Activated T-helper 17 cell treated with anti-CD3 and anti-CD28 coated beads, Interleukin-2, amount 50 U/mL, for 72 hours (primary cell): ENCODE data around the gene SKOR1. TPM values are rescaled to one million over a fixed set of nuclear protein-coding genes. Genes with fewer than 3 reads are reported as not detected.

Source experiments
- ATAC-seq: fragments of 150-1000 bp; cut with Tn5 transposase; replicated peaks from 2 replicates; pipeline ENCODE4 v1.10.0; 2021; ENCODE audit warnings: mild to moderate bottlenecking, moderate library complexity
- H3K27ac Mint-ChIP-seq: one replicate; pipeline ENCODE4 v1.8.0; 2022; ENCODE audit warnings: mixed read lengths
- H3K27me3 Mint-ChIP-seq: one replicate; pipeline ENCODE4 v1.8.0; 2022; ENCODE audit warnings: mixed read lengths
- H3K36me3 Mint-ChIP-seq: one replicate; pipeline ENCODE4 v1.8.0; 2022; ENCODE audit warnings: low read depth, mild to moderate bottlenecking, mixed read lengths
- H3K4me1 Mint-ChIP-seq: one replicate; pipeline ENCODE4 v1.8.0; 2022; ENCODE audit warnings: mixed read lengths
- H3K4me3 Mint-ChIP-seq: one replicate; pipeline ENCODE4 v1.8.0; 2022; ENCODE audit warnings: mild to moderate bottlenecking, mixed read lengths
- H3K9me3 Mint-ChIP-seq: one replicate; pipeline ENCODE4 v1.8.0; 2022; ENCODE audit warnings: mixed read lengths
- total RNA-seq, 2 donors: library from RNA; stranded (reverse); gene quantifications; one replicate each; pipeline ENCODE4 v1.2.3, GENCODE V29; 2022

Gene SKOR1
- total RNA-seq, 2 donors from 2014 or later: 0.08 to 0.13 TPM

DNA sequence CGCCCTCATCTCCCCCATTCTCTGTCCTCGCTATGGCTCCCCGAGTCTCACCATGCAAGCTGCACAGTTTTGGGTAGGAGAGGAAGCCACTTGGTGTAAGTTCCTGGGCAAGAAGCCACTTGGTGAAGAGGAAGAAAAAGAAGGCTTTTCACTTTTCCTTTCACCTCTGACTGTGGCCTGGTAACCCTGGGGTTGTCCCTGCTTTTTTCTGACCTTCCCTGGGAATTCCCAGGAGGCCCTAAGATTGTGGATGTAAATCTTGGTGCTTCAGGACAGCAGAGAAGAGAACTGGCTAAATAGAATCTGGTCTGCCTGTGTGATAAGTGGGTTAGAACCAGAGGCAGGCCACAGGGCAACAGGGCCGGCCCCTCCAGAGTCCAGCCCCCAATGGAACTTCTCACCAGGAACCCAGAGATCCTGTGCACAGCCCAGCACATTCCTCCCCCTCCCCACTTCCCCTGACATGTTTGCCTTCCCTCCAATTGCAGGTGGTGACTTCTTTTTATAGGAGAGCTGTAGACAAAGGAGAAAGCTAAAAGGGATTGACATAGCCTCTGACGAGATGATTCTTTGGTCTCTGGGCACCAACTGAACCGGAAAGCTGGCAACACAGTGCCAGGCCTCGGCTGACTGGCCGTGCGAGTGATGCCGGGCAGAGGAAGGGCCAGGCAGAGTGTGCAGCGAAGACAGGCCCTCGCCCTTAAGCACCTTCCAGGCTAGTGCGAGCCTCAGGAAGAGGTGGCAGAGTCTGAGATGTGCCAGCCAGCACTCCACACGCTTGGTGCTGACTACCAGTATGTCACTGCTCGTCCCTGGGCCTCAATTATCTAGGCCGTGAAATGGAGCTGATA lies 19.4 kb upstream of the SKOR1 start:
- no peak for ATAC-seq
- Mint-ChIP-seq H3K27ac (no peak overlapping the region), H3K4me1 (no peaks in the 10 kb centered on the region), H3K9me3 (no peaks in the 10 kb centered on the region), H3K36me3 (peaks cover 5% of the 10 kb centered on the region), H3K4me3 (no peak overlapping the region), H3K27me3 (no peaks in the 10 kb centered on the region)

DNA sequence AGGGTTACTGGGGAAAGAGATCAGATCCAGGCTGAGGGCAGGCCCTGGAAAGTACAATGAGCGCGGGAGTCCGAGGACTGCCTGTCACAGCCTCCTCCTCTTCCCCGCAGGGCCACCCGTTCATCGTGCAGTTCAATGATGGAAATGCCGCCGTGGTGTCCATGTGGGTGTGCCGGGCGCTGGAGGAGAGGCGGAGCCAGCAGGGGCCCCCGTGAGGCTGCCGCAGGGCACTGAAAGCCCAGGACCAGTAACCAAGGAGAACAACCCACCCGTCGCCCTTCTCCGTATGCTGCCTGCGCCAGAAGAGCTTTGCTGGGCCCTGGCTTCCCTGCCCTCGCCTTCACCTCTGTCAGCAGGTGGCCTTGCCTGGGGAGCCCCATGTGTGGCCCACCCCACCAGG lies 18.8 kb upstream of the SKOR1 start:
- peaks cover 5% of the 10 kb centered on the region for H3K36me3 Mint-ChIP-seq
- no peak for ATAC-seq
- H3K4me1 Mint-ChIP-seq: no peaks in the 10 kb centered on the region
- no peak overlapping the region for H3K27ac Mint-ChIP-seq
- no peaks in the 10 kb centered on the region for H3K27me3 Mint-ChIP-seq
- no peak overlapping the region for H3K4me3 Mint-ChIP-seq
- no peaks in the 10 kb centered on the region for H3K9me3 Mint-ChIP-seq

DNA sequence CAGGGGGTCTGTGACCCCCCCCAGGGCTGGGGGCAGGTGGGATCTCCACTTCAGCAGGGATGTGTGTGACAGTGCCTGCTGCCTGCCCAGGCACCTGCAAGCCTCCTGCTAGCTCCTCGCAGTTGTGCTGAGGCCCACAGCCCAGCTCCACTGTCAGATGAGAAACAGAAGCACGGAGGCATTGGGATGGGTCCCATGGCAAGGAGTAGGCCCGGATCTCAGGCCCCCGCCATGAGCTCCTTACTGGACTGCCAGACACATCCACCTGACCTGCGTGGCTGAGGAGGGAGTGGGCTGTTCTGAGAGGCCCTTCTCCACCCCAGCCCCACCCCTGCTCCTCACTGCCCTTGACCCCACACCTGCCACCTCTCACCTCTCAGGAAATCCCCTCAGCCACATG lies 18.2 kb upstream of the SKOR1 start:
- no peaks in the 10 kb centered on the region for H3K9me3 Mint-ChIP-seq
- H3K27me3 Mint-ChIP-seq: no peaks in the 10 kb centered on the region
- peaks cover 5% of the 10 kb centered on the region for H3K36me3 Mint-ChIP-seq
- no peak overlapping the region for H3K4me3 Mint-ChIP-seq
- H3K4me1 Mint-ChIP-seq: no peaks in the 10 kb centered on the region
- H3K27ac Mint-ChIP-seq: no peak overlapping the region
- no peak for ATAC-seq

DNA sequence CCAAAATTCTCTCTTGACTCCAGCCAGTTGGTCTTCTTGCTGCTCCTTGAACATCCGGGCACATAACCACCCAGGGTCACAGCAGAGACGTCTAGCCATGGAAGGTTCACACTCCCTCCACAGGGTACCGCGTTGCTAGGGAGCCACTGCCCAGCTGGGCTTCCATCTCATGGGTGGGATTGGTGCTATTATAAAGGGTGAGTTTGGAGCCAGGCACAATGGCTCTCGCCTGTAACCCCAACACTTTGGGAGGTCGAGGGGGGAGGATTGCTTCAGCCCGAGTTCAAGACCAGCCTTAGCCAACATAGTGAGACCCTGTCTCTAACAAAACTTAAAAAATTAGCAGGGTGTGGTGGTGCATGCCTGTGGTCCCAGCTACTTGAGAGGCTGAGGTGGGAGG lies 17.5 kb upstream of the SKOR1 start:
- H3K4me3 Mint-ChIP-seq: no peak overlapping the region
- H3K9me3 Mint-ChIP-seq: no peaks in the 10 kb centered on the region

DNA sequence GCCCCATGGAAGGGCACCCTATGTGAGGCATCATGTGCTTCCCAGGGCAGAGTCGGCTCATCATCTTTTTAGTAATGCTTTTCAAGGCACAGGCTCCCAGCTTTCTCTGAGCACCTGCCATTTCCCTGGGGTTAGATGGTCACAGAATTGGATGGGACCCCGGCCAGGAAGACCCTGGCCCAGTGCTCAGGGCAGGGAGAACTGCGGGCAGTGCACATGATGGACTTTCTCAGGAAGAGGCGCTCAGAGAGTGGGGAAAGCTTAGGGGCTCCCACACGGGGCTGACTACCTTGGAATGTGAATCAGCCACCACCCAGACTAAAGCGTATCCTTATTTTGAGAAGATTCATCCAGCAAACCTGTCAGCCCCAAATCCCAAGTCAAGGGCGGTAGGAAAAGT lies 16.5 kb upstream of the SKOR1 start:
- Mint-ChIP-seq H3K27ac (no peak overlapping the region), H3K27me3 (no peaks in the 10 kb centered on the region), H3K4me3 (no peak overlapping the region), H3K4me1 (no peaks in the 10 kb centered on the region), H3K36me3 (peaks cover 5% of the 10 kb centered on the region), H3K9me3 (no peaks in the 10 kb centered on the region)
- no peak for ATAC-seq

More for the DNA sequence above, 17.5 kb upstream of the SKOR1 start:
- peaks cover 5% of the 10 kb centered on the region for H3K36me3 Mint-ChIP-seq
- no peak for ATAC-seq
- H3K27me3 Mint-ChIP-seq: no peaks in the 10 kb centered on the region
- no peaks in the 10 kb centered on the region for H3K4me1 Mint-ChIP-seq
- no peak overlapping the region for H3K27ac Mint-ChIP-seq

DNA sequence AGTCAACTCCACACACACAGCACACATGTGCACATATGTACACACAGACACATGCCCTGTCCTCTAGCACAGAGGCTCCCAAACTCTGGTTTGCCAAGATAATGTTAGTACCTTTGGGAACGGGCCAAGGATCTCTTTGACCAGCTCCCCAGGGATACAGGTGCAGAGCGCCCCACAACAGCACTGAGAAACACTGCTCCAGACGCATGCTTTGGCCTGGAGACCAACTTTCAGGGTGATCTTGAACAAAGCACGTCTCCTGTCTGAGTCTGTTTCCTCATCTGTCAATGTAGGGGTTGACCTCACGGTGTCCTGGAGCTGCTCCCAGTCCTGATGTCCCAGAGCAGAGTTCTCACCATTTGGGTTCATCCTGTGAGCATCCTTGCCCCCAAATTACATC lies 15.9 kb upstream of the SKOR1 start:
- Mint-ChIP-seq H3K4me1 (no peaks in the 10 kb centered on the region), H3K36me3 (peaks cover 5% of the 10 kb centered on the region), H3K27me3 (no peaks in the 10 kb centered on the region), H3K4me3 (no peak overlapping the region), H3K9me3 (no peaks in the 10 kb centered on the region), H3K27ac (no peak overlapping the region)
- no peak for ATAC-seq

DNA sequence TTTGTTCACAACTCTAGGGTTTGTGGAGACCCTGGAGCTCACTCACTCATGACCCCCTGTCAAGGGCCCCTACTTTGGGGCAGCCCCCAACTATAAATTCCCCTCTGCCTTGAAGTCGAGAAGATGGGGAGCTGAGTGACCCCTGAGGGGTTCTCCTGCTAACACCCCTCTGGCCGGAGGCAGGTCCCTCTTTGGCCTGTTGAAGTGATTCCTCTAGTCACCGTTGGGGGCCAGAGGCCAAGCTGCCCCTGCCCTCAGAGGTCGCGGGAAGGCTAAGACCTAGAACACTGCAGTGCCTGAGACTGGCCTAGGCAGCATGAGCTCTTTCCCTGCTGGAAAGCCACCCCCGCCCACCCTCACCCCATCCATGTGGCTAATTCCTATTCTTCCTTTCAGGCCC lies 15.4 kb upstream of the SKOR1 start:
- Mint-ChIP-seq H3K4me1 (no peaks in the 10 kb centered on the region), H3K4me3 (no peak overlapping the region), H3K27ac (no peak overlapping the region), H3K9me3 (no peaks in the 10 kb centered on the region), H3K27me3 (no peaks in the 10 kb centered on the region), H3K36me3 (peaks cover 5% of the 10 kb centered on the region)
- no peak for ATAC-seq

DNA sequence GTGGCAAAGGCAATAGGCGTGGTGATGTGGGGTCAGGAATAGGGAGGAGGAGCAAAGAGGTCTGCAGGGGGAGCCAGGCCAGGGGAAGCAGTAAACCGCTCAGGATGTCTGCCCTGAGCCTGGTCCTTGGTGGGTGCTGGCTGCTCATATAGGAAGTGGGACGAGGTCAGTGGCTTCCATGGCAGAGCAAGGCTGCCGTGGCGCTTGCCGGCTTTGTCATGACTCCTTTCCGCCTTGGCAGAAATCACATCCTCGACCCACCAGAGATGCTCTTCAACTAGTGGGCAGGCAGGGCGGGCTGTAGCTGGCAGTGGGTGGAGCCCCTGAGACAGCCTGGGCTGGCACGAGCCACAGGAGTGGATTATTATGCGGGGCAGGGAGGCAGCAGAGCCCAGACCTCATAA lies 13.1 kb upstream of the SKOR1 start:
- Mint-ChIP-seq H3K4me1 (no peaks in the 10 kb centered on the region), H3K4me3 (no peak overlapping the region), H3K36me3 (peaks cover 5% of the 10 kb centered on the region), H3K27me3 (peaks cover 13% of the 10 kb centered on the region), H3K9me3 (no peaks in the 10 kb centered on the region), H3K27ac (peak overlapping the region; percentile 17)
- no peak for ATAC-seq

DNA sequence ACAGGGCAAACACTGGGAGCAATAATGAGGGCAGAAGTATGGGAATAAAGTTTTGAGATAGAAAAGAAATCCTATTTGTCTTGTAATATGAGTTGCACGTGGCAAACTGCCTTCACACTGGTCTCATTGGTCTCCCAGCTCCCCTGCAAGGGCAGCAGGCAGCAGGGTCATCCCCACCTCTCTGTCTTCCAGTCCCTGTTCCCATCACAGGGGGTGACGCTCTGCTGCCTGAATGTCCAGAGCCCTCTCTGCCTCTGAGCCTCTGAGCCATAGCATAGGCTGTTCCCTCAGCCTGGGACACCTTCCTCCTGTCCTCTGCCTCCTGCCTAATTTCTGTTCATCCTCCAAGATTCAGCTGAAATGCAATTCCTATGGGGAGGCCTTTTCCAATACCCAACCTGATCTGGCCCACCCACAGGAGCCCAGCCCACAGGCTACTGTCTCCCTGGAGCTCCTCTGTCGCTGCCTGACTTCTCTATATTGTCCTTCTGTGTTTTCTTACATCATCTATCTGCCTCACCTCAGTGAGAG lies 12.1 kb upstream of the SKOR1 start:
- peaks cover 16% of the 10 kb centered on the region for H3K27me3 Mint-ChIP-seq
- no peak for ATAC-seq
- H3K4me3 Mint-ChIP-seq: no peak overlapping the region
- no peaks in the 10 kb centered on the region for H3K36me3 Mint-ChIP-seq
- no peak overlapping the region for H3K27ac Mint-ChIP-seq
- no peaks in the 10 kb centered on the region for H3K4me1 Mint-ChIP-seq
- no peaks in the 10 kb centered on the region for H3K9me3 Mint-ChIP-seq

DNA sequence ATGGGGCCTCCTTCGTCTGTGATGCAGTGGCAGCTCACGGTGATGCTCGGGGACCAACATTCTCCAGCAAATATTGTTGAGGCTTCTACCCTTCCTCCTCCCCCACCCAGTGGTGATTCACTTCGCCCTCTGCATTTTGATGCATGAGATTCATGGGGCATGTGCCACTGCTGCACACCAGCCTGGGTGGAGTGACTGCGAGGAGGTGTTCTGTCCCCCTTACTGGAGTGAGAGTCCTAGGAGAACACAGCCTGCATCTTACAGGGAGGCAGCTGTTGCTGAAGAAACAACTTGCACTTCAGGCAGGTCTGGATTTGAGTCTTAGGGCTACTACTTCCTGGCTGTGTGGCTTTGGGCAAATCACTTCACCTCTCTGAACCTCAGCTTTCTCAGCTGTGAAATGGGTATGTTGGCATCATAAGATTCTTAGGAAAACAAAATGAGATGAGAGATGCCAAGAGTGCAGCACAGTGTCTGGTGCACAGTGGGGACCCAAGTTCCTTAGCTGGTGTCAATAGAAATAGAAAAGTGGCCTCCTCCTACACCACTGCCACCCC lies 10.2 kb upstream of the SKOR1 start:
- ATAC-seq: no peak
- H3K27ac Mint-ChIP-seq: no peak overlapping the region
- no peaks in the 10 kb centered on the region for H3K36me3 Mint-ChIP-seq

DNA sequence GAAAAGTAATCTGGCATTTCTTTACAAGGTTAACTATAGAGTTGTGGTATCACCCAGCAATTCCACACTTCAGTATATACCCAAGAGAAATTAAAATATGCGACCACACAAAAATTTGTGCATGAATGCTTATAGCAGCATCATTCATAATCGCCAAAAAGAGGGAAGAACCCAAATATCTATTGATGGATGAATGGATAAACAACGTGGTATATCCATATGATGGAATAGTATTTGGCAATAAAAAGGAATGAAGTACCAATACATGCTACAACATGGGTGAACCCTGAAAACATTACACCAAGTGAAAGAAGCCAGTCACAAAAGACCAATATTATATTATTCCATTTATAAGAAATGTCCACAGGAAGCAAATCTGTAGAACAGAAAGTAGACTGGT lies 8.6 kb upstream of the SKOR1 start:
- peaks cover 43% of the 10 kb centered on the region for H3K27me3 Mint-ChIP-seq
- no peak overlapping the region for H3K4me3 Mint-ChIP-seq
- no peak overlapping the region for H3K27ac Mint-ChIP-seq
- no peak for ATAC-seq
- H3K36me3 Mint-ChIP-seq: peaks cover 5% of the 10 kb centered on the region
- no peaks in the 10 kb centered on the region for H3K9me3 Mint-ChIP-seq
- peaks cover 4% of the 10 kb centered on the region for H3K4me1 Mint-ChIP-seq

More for the DNA sequence above, 10.2 kb upstream of the SKOR1 start:
- Mint-ChIP-seq H3K9me3 (no peaks in the 10 kb centered on the region), H3K4me3 (no peak overlapping the region), H3K27me3 (peaks cover 27% of the 10 kb centered on the region), H3K4me1 (no peaks in the 10 kb centered on the region)

DNA sequence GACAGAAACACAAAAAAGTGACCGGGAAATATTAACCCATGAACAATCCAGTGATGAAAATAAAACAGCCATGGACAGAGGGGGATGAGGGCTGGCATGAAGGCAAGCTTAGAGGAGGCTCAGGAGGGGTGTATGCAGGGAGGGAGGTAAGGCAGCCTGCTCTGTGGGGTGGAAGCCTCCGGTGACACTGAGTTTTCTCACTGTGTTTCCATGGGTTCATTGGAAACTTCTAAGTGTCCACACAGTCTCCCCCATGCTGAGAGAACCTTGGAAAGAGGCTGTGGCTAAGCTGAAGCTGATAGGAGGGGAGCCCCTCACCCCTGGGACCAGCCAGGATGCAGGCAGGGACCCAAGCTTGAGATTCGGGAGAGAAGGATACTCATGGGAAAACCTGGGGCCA lies 6.8 kb upstream of the SKOR1 start:
- H3K4me1 Mint-ChIP-seq: peaks cover 10% of the 10 kb centered on the region
- H3K27me3 Mint-ChIP-seq: peaks cover 52% of the 10 kb centered on the region
- ATAC-seq: no peak
- H3K27ac Mint-ChIP-seq: no peak overlapping the region
- no peaks in the 10 kb centered on the region for H3K9me3 Mint-ChIP-seq
- H3K36me3 Mint-ChIP-seq: peaks cover 9% of the 10 kb centered on the region
- no peak overlapping the region for H3K4me3 Mint-ChIP-seq

DNA sequence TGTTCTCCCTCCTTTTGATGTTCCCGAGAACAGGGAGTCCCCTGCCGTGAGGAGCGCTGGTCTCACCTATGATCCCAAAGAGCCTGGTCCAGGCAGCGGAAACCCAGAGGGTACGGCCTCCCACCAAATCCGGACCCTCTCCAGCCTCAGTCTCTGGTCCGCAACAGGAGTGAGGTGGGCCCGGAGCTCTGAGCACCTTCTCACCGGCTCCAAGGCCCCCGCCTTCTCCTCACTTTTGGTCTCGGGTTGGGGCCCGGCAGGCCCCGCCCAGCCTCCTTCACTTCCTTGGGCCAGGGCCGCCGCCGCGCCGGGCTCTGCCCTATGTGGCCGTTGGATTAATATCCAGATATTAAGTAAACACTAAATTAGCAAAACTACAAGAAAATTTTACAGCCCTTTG lies 5.7 kb upstream of the SKOR1 start:
- Mint-ChIP-seq H3K4me3 (no peak overlapping the region), H3K4me1 (peaks cover 19% of the 10 kb centered on the region), H3K9me3 (no peaks in the 10 kb centered on the region), H3K27ac (no peak overlapping the region), H3K27me3 (peaks cover 61% of the 10 kb centered on the region), H3K36me3 (peaks cover 18% of the 10 kb centered on the region)
- no peak for ATAC-seq

DNA sequence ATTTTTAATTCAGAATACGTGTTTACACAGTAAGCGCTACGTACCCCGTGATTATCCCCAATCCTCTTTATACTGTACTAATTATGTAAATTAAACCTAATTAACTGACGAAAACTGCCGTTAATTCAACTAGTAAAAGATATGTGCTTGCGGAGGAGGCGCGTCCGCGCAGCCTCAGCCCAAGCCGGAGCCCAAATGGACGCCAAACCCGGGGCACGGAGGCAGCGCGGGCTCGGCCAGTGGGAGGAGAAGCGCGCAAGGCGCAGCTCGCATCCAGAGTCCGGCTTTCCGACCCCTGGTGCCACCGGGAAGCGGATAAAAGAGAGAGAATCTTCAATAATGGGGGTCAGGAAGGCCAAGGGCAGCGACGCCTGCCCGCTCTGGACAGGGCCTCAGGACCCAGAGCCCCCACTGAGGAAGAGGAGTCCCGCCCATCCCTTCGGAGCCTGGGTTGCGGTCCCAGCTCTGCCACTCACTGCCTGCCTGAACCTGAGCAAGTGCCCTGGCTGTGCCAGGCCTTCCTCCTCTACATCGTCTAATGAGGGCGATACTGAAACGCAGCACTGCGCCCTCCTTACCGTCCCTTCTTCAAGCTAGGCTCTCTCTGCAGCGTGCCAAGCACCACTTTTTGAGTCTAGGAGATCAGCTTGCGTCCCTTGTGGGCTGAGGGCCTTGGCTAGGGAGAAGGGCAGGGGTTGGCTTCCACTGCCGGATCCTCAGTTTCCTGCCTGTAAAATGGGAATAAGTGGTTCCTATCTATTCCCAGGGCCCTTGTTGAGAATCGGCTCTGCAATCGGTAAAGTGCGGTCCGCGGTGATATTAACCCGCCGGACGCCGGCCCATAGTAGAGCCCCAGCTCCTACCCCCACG lies 5.0 kb upstream of the SKOR1 start:
- Mint-ChIP-seq H3K36me3 (peaks cover 18% of the 10 kb centered on the region), H3K4me3 (no peak overlapping the region), H3K27ac (no peak overlapping the region), H3K4me1 (peaks cover 19% of the 10 kb centered on the region), H3K9me3 (no peaks in the 10 kb centered on the region), H3K27me3 (peaks cover 61% of the 10 kb centered on the region)
- no peak for ATAC-seq
